ENCODE data around the gene CD9. TPM values are rescaled to one million over a fixed set of nuclear protein-coding genes. Genes with fewer than 3 reads are reported as not detected.

CD9 gene
- total RNA-seq, 4 donors from 2014 or later, result 464 to 1,007 (median 773) TPM

DNA sequence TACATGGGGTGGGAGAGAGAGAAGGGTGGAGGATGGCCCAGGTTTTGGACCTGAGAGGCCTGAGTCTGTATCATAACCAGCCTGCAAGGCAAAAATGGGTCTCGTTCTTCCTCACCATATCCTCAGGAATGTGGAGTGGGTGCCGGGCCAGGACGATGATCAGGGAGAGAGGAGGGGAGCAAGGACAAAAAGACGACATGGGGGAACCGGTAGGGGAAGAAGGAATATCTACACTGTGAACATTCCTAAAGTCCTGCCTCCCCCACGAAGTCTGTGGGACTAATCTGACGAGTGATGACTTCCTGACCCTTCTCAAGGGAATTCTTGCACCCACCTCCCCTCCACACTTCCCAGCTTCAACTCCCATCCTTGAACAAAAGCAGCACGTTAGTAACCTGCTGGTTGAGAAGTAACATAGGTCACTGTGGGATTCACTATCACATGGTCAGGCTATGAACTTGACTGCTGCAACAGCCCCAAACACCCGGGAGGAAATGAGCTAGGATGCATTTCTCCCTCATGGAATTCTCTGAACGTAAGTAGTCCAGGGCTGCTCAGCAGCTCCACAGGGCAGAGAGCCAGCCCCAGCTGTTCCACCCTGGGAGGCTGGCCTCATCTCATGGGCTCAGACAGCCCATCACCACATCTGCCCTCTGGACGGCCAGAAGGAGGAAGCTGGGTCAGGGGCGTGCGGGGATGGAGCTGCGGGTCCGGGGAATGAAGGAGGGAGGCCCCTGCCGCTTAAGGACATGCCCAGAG, 38.9 kb upstream of the CD9 start:
- WGBS, 2 donors, result 60 to 67% methylated on average over 9 of the region's 16 CpGs
- H3K4me3 ChIP-seq, result no peak overlapping the region
- peaks cover 0 to 7% (median 0%) of the 10 kb centered on the region in 3 donors for H3K4me1 ChIP-seq

DNA sequence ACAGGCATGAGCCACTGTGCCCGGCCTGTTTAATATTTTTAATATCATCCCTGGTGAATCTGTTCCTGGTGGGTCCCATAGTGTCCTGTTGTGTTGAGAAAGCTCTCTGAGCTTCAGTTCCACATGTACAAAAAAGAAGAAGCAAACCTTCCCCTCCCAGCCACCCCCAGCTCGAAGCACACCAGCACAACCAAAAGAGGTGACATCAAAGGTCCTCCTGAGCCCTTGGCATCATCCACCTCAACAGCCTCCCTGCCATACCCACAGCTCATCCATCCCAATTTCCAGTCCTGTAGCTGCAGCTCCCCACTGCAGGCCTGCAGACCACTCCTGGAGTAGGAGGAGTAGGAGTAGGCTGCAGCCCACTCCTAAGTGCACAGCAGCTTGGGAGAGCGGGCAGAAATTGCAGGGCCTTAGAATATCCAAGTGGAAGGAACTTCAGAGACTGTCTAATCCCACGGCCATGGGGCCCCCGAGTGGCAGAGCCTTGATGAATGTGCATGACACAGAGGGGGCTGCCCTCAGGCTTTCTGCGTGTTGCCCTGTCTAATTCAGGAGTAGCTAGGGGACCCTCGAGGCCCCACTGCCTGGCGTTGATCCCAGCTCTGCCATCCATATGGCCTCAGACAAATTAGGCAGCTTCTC, 36.7 kb upstream of the CD9 start:
- DNase-seq, result no peak
- Histone ChIP-seq H3K36me3 (no peaks in the 10 kb centered on the region), H3K27ac (no peak overlapping the region), H3K4me3 (no peak overlapping the region), H3K9me3 (no peaks in the 10 kb centered on the region), H3K27me3 (no peaks in the 10 kb centered on the region), H3K4me1 (peaks cover 6 to 22% (median 18%) of the 10 kb centered on the region in 3 donors)
- TF ChIP-seq POLR2A (IDR thresholded peaks at IDR 0.05) (no peak), CTCF (IDR thresholded peaks at IDR 0.05) (no peak)
- 82 to 91% methylated on average over 4 to 6 of the region's 8 CpGs for WGBS, 2 donors
- intact Hi-C loops (cut with DNase I), result no loop called here

More for the DNA sequence above, 38.9 kb upstream of the CD9 start:
- TF ChIP-seq POLR2A (IDR thresholded peaks at IDR 0.05) (no peak), CTCF (IDR thresholded peaks at IDR 0.05) (no peak)
- intact Hi-C loops (cut with DNase I), result no loop called here
- Histone ChIP-seq H3K27me3 (no peaks in the 10 kb centered on the region), H3K36me3 (no peaks in the 10 kb centered on the region), H3K27ac (no peak overlapping the region), H3K9me3 (no peaks in the 10 kb centered on the region)
- DNase-seq, result no peak

GRCh38 chr12:6165395-6165794, 34.8 kb upstream of the CD9 start:
- H3K4me3 ChIP-seq, result no peak overlapping the region
- 65 to 75% methylated on average over 1 to 2 of the region's 2 CpGs for whole genome bisulfite sequencing, 2 donors
- intact Hi-C loops (cut with DNase I), result no loop called here

DNA sequence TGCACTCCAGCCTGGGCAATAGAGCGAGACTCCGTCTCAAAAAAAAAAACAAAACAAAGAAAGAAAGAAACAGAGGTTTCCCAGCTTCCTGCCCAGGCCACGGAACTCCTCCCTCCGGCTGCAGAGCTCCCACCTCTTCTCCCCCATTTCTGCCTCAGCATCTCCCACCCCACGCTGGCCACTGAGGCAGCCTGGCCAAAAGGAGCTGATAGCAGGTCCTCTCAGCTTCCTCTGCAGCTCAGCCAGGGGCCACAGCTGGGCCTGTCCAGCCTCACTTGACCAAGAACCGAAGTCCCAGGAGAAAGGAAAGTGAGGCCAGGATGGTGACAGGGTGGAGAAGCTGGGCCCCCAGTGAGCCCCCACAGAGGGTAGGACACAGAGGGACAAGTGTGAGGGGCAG, 33.4 kb upstream of the CD9 start:
- WGBS, 2 donors, result 90 to 91% methylated on average over 4 to 6 of the region's 6 CpGs
- no peak for DNase-seq

More at GRCh38 chr12:6165395-6165794, 34.8 kb upstream of the CD9 start:
- Histone ChIP-seq H3K27ac (no peak overlapping the region), H3K9me3 (no peaks in the 10 kb centered on the region), H3K36me3 (no peaks in the 10 kb centered on the region), H3K4me1 (peaks cover 6 to 20% (median 18%) of the 10 kb centered on the region in 3 donors), H3K27me3 (no peaks in the 10 kb centered on the region)
- DNase-seq, result no peak
- TF ChIP-seq CTCF (IDR thresholded peaks at IDR 0.05), result no peak
- TF ChIP-seq POLR2A (IDR thresholded peaks at IDR 0.05), result no peak

More for the DNA sequence above, 33.4 kb upstream of the CD9 start:
- Histone ChIP-seq H3K9me3 (no peaks in the 10 kb centered on the region), H3K27ac (peak overlapping the region; percentile 44 to 91 (median 68)), H3K4me1 (peaks cover 6 to 20% (median 18%) of the 10 kb centered on the region in 3 donors), H3K4me3 (no peak overlapping the region), H3K27me3 (no peaks in the 10 kb centered on the region), H3K36me3 (no peaks in the 10 kb centered on the region)
- intact Hi-C loops (cut with DNase I), result no loop called here
- TF ChIP-seq POLR2A (IDR thresholded peaks at IDR 0.05) (no peak), CTCF (IDR thresholded peaks at IDR 0.05) (no peak)

Measured in esophagus squamous epithelium (tissue), 5 donors.